GM18526 (cell line): ENCODE data around the gene ANKRD37.

Source experiments
- POLR2A ChIP-seq: IDR thresholded peaks from 3 replicates; pipeline ENCODE4 v1.6.1; 2011; ENCODE audit not compliant: insufficient read length; ENCODE audit errors: extremely low read depth

The ANKRD37 gene, protein sequence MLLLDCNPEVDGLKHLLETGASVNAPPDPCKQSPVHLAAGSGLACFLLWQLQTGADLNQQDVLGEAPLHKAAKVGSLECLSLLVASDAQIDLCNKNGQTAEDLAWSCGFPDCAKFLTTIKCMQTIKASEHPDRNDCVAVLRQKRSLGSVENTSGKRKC

DNA sequence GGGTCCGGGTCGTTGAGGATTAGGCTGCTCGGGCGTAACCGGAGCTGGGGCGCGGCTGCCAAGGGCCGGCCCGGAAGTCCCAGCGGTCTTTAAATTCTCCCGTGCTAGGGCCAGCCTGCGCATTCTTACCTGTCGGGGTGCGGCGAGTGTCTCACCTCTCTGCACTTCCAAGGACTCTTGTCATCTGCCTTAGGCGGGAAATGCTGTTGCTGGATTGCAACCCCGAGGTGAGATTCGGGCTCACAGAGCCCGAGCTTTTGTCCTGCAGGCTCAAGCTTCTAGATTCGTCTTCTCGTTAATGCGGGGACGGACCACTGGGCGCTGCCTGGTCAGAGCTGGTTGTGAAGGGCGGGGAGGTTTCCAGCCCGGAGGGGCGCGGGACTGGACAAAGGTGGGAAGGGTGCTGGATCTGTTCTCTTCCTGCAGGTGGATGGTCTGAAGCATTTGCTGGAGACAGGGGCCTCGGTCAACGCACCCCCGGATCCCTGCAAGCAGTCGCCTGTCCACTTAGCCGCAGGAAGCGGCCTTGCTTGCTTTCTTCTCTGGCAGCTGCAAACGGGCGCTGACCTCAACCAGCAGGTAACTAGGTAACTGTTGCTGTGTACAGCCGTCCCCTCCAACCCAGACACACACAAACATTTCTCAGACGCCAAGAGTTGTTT is at the start of gene ANKRD37:
TSS of gene ANKRD37 (plus strand) at position 118 of the 662 bp plus-strand sequence. CDS start at position 201, 83 bp downstream.
- no peak for TF ChIP-seq POLR2A

DNA sequence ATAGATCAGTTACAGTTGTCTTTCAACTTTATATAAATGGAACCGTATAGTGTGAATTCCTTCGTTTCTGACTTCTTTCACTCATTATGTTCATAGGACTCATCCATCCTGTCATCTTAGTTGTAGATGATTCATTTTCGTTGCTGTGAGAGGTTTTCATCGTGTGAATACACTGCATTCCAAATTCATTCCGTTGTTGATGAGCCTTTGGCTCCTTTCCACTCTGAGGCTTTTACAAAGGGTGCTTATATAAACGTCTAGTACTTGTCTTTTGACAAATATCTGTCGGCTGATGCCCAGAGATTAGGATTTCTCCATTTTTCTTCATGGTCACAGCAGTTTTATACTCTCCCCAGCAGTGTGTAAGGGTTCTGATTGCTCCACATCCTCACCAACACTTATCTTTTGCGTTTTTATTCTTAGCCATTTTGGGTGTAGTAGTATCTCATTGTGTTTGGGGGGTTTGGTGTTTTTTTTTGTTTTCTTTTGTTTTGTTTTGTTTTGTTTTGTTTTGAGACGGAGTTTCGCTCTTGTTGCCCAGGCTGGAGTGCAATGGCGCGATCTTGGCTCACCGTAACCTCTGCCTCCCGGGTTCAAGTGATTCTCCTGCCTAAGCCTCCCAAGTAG is 49.6 kb upstream of the ANKRD37 start:
- TF ChIP-seq POLR2A = no peak

DNA sequence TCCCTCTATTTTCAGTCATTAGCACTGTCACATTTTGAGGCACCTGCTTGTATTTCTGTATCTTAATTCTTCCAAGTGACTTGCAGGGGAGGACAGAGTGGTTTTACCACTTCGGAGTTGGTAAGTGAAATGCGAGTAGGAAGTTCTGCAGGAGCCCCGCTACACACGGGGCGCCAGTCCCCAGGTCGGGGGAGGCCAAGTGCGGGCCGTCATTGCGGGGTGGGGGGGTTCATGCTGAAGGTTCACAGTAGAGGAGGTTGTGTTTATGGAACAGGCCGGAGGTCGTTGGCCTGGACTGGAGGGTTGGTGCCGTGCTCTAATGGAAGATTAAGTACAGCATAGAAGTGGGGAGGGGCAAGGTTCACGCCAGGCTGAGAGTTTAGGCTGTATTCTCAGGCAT is 45.0 kb upstream of the ANKRD37 start:
- TF ChIP-seq POLR2A = no peak

DNA sequence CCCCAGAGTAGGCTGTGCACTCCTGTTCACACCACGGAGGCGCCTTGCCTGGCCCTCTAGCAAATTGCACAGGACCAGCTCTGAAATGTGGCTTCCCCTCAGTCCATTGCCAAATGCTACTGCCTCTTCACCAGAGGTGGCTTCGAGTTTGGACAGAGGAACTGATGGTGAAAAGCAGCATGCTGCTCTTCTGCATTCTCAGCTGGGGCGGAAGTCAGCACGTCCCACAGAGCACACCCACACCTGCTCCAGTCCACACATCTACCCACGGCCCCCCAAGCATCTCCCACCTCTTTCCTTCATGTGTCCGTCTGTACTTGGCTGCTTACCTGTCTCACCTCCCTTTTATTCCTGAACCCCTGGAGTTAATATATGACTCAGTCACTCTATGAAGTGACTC is 44.4 kb upstream of the ANKRD37 start:
- no peak for TF ChIP-seq POLR2A

DNA sequence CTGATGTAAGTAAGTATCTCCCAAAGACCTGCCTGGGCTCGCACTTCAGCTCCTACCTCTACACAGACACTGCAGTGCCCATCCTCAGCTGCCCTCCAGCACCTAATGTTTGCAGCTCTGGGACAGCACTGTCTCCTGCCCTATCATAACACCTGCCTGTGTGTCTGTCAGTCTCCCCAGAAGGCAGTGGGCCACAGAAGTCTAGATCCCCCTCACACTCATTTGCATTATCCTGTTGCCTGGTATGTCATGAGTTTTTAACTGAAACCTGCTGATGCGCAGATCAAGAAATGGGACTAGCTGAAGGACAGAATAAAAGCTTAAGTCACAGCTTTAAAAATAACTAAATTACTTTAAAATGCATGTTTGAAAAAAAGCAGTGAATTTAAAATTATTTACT is 43.9 kb upstream of the ANKRD37 start:
- TF ChIP-seq POLR2A = no peak

DNA sequence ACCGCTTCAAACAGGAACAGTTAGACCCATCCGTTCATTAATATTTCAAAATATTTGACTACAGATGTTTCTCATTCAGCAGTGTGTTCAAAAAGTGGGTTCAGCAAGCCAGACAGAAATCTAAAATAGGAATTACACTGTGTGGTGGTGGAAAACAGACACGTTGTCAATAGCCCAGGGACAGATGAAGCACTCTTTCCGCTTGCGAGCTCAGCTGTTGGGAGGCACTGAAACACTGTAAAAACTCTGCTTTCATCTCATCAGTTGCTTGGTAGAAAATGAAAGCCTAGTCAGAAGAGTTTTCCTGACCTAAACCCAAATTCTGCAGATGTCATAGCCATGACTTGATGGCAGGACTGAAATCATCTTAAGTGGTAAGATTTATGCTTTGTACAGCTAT is 39.4 kb upstream of the ANKRD37 start:
- TF ChIP-seq POLR2A = no peak

DNA sequence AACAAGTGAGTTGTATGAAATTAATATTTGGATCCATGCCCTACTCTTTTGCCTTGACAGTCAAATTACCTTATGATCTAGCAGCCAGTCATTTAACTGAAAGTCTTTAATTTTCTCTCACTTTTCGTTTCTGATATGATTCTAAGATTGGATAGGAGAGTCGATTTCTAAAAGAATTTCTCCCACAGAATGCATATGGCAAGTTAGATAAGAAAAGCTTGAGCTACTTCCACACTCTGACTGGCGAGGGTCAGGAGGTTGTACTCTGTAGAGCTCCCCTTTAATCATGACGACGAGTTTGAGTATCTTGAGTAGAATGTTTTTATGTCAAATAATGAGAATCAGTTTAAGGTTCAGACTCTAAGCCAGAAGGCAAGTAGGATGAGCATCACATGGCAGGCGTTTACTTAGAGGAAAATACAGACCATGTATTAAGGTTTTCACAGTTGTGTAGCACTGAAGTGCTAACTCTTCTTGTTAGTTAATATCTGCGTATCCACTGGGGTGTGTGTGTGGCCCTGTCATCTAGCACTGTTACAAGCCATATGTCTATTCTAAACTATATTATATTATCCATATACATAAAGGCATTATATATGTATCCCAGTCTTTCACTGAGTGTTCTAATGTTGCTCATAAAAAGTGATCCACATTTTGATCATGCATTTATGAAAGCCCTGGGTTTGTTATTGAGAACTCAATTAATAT is 38.8 kb upstream of the ANKRD37 start:
- no peak for TF ChIP-seq POLR2A

DNA sequence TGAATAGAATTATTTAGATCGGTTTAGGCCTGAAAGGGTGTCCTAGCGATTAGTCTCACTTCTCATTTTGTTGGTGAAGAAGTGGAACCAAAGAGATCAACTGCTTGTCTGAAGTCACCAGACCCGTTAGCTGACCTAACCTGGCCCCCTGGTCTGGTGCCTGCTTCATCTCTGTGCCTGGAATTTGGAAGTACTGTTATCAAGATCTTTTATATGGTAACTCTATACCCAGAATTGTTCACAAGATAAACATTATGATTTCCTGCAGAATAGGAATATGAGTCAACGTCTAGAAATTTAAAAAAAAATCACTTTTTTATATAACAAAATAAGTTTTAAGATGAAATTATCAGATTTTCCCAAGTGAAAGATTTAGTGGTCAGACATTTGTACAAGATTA is 38.1 kb upstream of the ANKRD37 start:
- no peak for TF ChIP-seq POLR2A

DNA sequence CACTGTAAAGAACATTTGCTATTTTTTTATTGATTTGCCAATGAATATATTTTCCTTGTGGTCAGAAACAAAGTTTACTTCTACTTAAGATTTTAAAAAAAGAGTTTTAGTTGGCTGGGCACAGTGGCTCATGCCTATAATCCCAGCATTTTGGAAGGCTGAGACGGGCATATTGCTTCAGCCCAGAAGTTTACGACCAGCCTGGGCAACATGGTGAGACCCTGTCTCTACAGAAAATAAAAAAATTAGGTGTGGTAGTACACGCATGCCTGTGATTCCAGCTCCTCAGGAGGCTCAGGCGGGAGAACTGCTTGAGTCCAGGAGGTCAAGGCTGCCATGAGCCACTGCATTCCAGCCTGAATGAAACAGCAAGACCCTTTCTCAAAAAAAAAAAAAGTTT is 37.7 kb upstream of the ANKRD37 start:
- TF ChIP-seq POLR2A = no peak

DNA sequence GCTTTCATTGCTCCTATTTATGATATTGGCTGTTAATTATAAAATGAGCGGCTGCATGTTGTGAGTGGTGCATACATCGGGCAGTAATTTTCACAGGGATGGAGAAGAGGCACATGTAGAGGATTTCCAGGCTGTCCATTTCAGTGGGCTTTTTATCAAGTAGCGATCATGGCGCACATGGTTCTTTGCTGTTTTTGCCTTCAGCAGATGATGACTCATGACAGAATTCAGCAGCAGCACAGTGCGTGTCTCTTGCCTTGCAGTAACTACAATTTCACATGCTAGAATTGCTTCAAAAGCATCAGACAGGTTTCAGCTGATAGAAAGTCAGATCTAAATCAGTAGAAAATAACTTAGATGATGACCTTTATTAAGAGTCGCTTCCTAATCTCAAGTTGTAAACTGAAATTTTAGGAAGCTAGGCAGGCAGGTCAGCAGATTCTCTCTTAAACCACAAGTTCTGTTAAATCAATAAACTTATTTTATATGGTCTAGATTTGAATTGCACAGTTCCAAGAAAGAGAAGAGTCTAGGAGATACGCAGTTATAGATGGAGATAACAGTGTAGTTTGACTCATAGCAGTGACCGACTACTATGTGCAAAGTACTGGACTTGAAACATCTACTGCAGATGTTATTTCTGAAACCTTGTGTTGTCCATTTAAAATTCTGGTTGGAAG is 36.7 kb upstream of the ANKRD37 start:
- no peak for TF ChIP-seq POLR2A

DNA sequence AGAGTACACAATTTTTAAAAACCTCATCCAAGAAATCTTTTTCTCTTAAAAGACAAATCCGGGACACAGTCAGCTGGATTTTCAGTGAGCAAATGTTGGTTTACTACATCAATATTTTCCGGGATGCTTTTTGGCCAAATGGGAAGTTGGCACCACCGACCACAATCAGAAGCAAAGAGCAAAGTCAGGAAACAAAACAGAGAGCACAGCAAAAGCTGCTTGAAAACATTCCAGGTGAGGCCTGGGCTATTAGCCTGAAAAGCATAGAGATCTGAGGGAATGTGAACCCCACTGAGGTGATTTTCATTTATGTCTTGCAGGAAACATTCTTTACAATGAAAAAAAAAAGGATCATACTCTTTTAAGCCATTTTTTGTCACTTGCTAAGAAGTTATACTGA is 34.8 kb upstream of the ANKRD37 start:
- TF ChIP-seq POLR2A = no peak

DNA sequence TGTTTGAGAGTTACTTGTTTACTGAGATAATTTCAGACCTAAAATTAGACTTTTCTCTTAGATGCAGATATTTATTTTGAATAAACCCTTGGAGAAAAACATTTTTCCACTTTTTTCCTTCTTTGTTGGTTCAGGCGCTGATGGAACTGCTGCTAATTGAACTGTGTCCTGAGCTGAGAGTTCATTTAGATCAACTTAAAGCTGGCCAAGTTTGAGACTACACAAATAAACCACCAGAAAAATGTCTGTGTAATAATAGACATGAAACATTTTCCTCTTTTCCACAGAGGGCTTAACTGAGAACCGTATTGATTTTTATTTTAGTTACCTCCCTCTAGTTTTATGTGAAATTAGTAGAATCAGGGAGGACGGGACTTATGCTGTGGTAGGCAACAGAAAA is 33.4 kb upstream of the ANKRD37 start:
- no peak for TF ChIP-seq POLR2A

DNA sequence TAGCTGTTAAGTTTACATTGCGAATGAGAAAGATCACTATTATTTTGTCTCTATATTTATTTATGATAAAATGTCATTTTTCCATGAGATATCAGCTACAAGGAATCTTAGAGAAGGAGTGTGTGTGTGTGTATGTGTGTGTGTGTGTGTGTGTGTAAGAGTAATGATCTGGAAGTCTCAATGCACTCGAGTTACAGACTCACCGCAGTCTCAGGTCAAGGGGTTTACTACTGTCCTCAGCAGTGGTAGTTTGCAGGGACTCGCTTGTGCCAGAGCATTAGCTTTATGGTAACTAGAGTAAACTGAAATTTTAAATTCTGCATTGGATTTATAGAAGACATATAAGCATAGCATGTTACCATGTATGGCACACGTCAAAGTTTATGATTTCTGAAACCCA is 31.8 kb upstream of the ANKRD37 start:
- TF ChIP-seq POLR2A = no peak

DNA sequence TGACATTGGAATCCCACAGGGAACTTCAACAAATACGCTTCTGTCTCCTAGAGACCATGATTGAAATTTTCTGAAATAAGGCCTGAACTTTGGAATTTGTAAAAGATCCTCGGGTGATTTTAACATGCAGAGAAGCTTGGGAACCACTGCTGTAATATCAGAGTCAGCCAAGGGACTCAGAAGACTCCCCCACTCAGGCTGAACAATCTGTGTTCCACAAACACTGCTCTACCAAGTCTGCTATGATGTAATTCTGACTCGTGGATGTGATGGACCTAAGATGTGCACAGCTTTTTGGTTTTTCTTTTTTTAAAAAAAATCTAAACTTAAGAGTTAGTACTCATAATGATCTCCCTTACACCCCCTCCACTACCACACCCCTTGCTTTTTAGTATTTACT is 26.9 kb upstream of the ANKRD37 start:
- no peak for TF ChIP-seq POLR2A

DNA sequence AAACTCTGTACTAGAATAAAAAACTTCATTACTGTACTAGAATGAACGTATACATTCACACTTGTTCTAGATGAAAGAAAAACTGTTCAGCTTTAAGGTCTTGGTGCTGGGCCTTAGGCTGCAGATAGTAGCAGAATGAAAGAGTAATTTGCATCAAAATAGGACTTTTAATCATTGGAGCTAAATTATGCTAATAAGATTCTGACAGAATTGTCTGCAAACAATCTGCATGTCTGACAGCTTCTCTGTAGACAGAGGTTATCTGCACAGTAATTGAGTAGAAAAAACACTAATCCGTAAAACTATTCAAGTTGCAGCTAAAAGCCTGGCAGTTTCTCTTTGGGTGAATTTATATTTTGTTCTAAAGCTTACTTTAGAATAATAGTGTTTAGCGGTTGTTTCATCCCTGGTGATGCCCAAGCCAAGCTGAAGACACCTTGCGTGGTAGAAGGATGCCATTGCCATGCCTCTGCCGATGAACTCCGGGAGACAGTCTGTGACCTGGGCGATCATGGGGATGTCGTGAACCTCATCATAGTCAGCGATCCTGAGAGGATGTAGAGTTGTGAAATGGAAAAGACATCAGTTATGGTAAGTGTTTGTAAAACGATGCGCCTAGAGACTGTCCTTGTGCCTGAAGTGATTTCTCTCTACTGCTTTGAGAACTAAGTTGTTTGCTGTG is 26.2 kb upstream of the ANKRD37 start:
- no peak for TF ChIP-seq POLR2A

DNA sequence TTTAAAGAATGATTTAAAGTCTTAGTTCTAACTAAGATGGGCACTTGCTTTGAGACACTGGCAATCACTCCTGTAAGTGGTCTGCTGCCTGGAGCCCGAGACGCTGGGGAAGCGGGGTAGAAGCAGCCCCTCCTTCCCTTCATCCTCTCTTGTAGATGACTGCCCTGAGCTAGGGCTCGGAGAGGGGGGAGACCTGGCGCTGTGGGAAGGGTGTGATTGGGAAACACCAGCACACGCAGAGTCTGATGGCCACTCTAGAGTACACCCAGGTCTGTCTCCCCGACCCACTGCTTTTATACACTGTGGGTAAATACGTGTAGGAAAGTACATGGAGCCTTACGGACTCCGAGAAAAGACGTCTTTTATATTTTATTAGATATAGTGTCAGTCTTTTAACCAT is 24.9 kb upstream of the ANKRD37 start:
- no peak for TF ChIP-seq POLR2A

DNA sequence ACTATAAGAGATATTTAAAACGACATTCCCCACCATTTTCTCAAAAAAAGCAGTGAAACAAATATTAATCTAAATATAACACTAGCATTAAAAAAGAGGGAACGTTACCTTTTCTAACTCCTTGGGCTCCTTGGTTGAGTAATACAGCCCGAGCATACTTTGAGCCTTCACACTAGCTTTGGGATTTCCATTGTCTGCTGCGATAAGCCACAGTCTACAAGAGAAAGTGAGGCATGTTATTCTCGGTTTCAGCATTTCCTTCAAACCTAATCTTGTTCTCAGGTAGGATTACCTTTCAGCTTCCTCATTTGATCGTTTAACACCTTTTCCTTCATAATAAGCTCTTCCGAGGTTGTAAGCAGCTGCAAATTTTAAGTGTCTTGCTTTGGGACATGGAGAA is 22.6 kb upstream of the ANKRD37 start:
- no peak for TF ChIP-seq POLR2A
